COR-L47 (cell line): ENCODE data around the gene SBNO2.

Experiments used
- DNase-seq: peaks from one replicate; lab custom pipeline; 2025; lab: John Stamatoyannopoulos, UW

Gene SBNO2

GRCh38 chr19:1154731-1155351 lies 19.2 kb downstream of the SBNO2 start:
- no peak for DNase-seq

GRCh38 chr19:1153891-1154730 lies 20.0 kb downstream of the SBNO2 start:
- no peak for DNase-seq

GRCh38 chr19:1151917-1152587 lies 22.0 kb downstream of the SBNO2 start:
- no peak for DNase-seq

GRCh38 chr19:1151037-1151724 lies 22.9 kb downstream of the SBNO2 start:
- no peak for DNase-seq

GRCh38 chr19:1150333-1151036 lies 23.6 kb downstream of the SBNO2 start:
- no peak for DNase-seq

GRCh38 chr19:1149259-1150045 lies 24.6 kb downstream of the SBNO2 start:
- no peak for DNase-seq

GRCh38 chr19:1147934-1148549 lies 26.0 kb downstream of the SBNO2 start:
- DNase-seq, result no peak

- no peak for DNase-seq
These were observed 26.9 kb downstream of the SBNO2 start for GRCh38 chr19:1146858-1147780.

- DNase-seq, result no peak
These were observed 27.7 kb downstream of the SBNO2 start for GRCh38 chr19:1146412-1146699.

- no peak for DNase-seq
These were observed 28.2 kb downstream of the SBNO2 start for GRCh38 chr19:1145635-1146411.

- DNase-seq, result no peak
These were observed 29.3 kb downstream of the SBNO2 start for GRCh38 chr19:1144741-1145140.

- DNase-seq, result no peak
These were observed 30.2 kb downstream of the SBNO2 start for GRCh38 chr19:1143828-1144399.

GRCh38 chr19:1141944-1142343 lies 32.1 kb downstream of the SBNO2 start:
- DNase-seq, result no peak

- DNase-seq, result no peak
These were observed 33.6 kb downstream of the SBNO2 start for GRCh38 chr19:1140272-1141027.

GRCh38 chr19:1139126-1139525 lies 34.9 kb downstream of the SBNO2 start:
- no peak for DNase-seq

- DNase-seq, result no peak
These were observed 35.9 kb downstream of the SBNO2 start for GRCh38 chr19:1138121-1138520.

- no peak for DNase-seq
These were observed 37.3 kb downstream of the SBNO2 start for GRCh38 chr19:1136621-1137317.
